ENCODE results near the gene NUMB. TPM values are rescaled to one million over a fixed set of nuclear protein-coding genes. Genes with fewer than 3 reads are reported as not detected.

Gene NUMB
- total and polyA plus RNA-seq, 2 of the 13 experiments (the other 11 are each of a cell fraction or from before 2014, with no cell fraction given), result 20.3 to 71.1 TPM

DNA sequence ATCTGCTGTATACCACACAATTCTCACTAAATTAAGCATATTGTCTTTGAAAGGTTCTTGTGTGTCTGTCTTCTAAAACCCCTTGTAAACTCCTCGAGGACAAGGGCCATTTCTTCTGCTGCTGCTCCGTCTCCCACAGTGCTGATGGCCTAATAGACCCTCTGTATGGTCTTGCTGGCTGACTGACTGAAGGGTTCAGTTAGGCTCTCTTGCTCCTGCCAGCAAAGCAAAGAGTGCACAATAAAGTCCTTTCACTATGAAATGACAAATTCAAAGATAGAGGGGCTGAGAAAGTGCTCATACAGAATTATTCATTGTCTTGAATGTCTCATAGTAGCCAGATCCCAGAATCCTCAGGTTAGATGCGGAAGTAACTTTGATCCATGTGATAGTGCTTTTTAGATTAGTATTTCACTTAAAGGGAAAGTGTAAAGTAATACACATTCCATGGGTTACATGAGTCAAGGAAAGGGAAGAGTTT, 18.1 kb upstream of the NUMB start (continued):
- TF ChIP-seq, protein P1, sequence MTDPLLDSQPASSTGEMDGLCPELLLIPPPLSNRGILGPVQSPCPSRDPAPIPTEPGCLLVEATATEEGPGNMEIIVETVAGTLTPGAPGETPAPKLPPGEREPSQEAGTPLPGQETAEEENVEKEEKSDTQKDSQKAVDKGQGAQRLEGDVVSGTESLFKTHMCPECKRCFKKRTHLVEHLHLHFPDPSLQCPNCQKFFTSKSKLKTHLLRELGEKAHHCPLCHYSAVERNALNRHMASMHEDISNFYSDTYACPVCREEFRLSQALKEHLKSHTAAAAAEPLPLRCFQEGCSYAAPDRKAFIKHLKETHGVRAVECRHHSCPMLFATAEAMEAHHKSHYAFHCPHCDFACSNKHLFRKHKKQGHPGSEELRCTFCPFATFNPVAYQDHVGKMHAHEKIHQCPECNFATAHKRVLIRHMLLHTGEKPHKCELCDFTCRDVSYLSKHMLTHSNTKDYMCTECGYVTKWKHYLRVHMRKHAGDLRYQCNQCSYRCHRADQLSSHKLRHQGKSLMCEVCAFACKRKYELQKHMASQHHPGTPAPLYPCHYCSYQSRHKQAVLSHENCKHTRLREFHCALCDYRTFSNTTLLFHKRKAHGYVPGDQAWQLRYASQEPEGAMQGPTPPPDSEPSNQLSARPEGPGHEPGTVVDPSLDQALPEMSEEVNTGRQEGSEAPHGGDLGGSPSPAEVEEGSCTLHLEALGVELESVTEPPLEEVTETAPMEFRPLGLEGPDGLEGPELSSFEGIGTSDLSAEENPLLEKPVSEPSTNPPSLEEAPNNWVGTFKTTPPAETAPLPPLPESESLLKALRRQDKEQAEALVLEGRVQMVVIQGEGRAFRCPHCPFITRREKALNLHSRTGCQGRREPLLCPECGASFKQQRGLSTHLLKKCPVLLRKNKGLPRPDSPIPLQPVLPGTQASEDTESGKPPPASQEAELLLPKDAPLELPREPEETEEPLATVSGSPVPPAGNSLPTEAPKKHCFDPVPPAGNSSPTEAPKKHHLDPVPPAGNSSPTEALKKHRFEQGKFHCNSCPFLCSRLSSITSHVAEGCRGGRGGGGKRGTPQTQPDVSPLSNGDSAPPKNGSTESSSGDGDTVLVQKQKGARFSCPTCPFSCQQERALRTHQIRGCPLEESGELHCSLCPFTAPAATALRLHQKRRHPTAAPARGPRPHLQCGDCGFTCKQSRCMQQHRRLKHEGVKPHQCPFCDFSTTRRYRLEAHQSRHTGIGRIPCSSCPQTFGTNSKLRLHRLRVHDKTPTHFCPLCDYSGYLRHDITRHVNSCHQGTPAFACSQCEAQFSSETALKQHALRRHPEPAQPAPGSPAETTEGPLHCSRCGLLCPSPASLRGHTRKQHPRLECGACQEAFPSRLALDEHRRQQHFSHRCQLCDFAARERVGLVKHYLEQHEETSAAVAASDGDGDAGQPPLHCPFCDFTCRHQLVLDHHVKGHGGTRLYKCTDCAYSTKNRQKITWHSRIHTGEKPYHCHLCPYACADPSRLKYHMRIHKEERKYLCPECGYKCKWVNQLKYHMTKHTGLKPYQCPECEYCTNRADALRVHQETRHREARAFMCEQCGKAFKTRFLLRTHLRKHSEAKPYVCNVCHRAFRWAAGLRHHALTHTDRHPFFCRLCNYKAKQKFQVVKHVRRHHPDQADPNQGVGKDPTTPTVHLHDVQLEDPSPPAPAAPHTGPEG (CRISPR knock-in tag; IDR thresholded peaks at IDR 0.05), result no peak
- TF ChIP-seq, protein P2, sequence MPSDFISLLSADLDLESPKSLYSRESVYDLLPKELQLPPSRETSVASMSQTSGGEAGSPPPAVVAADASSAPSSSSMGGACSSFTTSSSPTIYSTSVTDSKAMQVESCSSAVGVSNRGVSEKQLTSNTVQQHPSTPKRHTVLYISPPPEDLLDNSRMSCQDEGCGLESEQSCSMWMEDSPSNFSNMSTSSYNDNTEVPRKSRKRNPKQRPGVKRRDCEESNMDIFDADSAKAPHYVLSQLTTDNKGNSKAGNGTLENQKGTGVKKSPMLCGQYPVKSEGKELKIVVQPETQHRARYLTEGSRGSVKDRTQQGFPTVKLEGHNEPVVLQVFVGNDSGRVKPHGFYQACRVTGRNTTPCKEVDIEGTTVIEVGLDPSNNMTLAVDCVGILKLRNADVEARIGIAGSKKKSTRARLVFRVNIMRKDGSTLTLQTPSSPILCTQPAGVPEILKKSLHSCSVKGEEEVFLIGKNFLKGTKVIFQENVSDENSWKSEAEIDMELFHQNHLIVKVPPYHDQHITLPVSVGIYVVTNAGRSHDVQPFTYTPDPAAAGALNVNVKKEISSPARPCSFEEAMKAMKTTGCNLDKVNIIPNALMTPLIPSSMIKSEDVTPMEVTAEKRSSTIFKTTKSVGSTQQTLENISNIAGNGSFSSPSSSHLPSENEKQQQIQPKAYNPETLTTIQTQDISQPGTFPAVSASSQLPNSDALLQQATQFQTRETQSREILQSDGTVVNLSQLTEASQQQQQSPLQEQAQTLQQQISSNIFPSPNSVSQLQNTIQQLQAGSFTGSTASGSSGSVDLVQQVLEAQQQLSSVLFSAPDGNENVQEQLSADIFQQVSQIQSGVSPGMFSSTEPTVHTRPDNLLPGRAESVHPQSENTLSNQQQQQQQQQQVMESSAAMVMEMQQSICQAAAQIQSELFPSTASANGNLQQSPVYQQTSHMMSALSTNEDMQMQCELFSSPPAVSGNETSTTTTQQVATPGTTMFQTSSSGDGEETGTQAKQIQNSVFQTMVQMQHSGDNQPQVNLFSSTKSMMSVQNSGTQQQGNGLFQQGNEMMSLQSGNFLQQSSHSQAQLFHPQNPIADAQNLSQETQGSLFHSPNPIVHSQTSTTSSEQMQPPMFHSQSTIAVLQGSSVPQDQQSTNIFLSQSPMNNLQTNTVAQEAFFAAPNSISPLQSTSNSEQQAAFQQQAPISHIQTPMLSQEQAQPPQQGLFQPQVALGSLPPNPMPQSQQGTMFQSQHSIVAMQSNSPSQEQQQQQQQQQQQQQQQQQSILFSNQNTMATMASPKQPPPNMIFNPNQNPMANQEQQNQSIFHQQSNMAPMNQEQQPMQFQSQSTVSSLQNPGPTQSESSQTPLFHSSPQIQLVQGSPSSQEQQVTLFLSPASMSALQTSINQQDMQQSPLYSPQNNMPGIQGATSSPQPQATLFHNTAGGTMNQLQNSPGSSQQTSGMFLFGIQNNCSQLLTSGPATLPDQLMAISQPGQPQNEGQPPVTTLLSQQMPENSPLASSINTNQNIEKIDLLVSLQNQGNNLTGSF (CRISPR knock-in tag; IDR thresholded peaks at IDR 0.05), result no peak
- TF ChIP-seq ARNT (IDR thresholded peaks at IDR 0.05) (no peak), EEA1 (CRISPR knock-in tag; IDR thresholded peaks at IDR 0.05; ENCODE audit: borderline replicate concordance) (no peak), CAMTA2 (CRISPR knock-in tag; IDR thresholded peaks at IDR 0.05; ENCODE audit: borderline replicate concordance) (no peak), NONO (IDR thresholded peaks at IDR 0.05) (no peak), NONO (CRISPR knock-in tag; conservative IDR thresholded peaks at IDR 0.05) (no peak), ZNF713 (CRISPR knock-in tag; IDR thresholded peaks at IDR 0.05) (no peak), ZNF629 (CRISPR knock-in tag; conservative IDR thresholded peaks at IDR 0.05) (no peak)
- TF ChIP-seq, protein P3, sequence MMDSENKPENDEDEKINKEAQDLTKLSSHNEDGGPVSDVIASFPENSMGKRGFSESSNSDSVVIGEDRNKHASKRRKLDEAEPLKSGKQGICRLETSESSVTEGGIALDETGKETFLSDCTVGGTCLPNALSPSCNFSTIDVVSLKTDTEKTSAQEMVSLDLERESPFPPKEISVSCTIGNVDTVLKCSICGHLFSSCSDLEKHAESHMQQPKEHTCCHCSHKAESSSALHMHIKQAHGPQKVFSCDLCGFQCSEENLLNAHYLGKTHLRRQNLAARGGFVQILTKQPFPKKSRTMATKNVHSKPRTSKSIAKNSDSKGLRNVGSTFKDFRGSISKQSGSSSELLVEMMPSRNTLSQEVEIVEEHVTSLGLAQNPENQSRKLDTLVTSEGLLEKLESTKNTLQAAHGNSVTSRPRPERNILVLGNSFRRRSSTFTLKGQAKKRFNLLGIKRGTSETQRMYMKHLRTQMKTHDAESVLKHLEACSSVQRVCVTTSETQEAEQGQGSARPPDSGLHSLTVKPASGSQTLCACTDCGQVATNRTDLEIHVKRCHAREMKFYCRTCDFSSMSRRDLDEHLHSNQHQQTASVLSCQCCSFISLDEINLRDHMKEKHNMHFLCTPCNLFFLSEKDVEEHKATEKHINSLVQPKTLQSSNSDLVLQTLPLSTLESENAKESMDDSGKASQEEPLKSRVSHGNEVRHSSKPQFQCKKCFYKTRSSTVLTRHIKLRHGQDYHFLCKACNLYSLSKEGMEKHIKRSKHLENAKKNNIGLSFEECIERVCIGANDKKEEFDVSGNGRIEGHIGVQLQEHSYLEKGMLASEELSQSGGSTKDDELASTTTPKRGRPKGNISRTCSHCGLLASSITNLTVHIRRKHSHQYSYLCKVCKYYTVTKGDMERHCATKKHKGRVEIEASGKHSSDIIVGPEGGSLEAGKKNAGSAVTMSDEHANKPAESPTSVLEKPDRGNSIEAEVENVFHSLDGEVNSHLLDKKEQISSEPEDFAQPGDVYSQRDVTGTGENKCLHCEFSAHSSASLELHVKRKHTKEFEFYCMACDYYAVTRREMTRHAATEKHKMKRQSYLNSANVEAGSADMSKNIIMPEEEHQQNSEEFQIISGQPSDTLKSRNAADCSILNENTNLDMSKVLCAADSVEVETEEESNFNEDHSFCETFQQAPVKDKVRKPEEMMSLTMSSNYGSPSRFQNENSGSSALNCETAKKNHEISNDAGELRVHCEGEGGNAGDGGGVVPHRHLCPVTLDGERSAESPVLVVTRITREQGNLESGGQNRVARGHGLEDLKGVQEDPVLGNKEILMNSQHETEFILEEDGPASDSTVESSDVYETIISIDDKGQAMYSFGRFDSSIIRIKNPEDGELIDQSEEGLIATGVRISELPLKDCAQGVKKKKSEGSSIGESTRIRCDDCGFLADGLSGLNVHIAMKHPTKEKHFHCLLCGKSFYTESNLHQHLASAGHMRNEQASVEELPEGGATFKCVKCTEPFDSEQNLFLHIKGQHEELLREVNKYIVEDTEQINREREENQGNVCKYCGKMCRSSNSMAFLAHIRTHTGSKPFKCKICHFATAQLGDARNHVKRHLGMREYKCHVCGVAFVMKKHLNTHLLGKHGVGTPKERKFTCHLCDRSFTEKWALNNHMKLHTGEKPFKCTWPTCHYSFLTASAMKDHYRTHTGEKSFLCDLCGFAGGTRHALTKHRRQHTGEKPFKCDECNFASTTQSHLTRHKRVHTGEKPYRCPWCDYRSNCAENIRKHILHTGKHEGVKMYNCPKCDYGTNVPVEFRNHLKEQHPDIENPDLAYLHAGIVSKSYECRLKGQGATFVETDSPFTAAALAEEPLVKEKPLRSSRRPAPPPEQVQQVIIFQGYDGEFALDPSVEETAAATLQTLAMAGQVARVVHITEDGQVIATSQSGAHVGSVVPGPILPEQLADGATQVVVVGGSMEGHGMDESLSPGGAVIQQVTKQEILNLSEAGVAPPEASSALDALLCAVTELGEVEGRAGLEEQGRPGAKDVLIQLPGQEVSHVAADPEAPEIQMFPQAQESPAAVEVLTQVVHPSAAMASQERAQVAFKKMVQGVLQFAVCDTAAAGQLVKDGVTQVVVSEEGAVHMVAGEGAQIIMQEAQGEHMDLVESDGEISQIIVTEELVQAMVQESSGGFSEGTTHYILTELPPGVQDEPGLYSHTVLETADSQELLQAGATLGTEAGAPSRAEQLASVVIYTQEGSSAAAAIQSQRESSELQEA (CRISPR knock-in tag; IDR thresholded peaks at IDR 0.05; ENCODE audit: not compliant biosample characterization), result no peak
